Liver (tissue), 3 donors: Measurements from ENCODE around the gene GLP2R.

Experiments used
- GABPA ChIP-seq, 2 donors: IDR thresholded peaks in 1 of 2; conservative IDR thresholded peaks in 1 of 2; 2 replicates each; pipeline ENCODE4 v1.6.1; 2016; ENCODE audit warnings: antibody characterized with exemption in 2 of 2, mild to moderate bottlenecking in 1 of 2, moderate library complexity in 1 of 2
- TF ChIP-seq, protein P1 (sequence below): fragments of 150-350 bp; IDR thresholded peaks from 2 replicates; pipeline ENCODE4 v1.5.1; 2017; ENCODE audit warnings: improper control_type of control experiment, low read depth, low read length; ENCODE audit not compliant: missing input control
- TF ChIP-seq, protein P2 (sequence below): IDR thresholded peaks from 2 replicates; pipeline ENCODE4 v1.6.1; 2016; ENCODE audit warnings: antibody characterized with exemption
- TF ChIP-seq, protein P3 (sequence below): IDR thresholded peaks from 2 replicates; pipeline ENCODE4 v1.6.1; 2016; ENCODE audit warnings: antibody characterized with exemption, mild to moderate bottlenecking
- donor health status: healthy.
- donor health status: healthy.

DNA sequence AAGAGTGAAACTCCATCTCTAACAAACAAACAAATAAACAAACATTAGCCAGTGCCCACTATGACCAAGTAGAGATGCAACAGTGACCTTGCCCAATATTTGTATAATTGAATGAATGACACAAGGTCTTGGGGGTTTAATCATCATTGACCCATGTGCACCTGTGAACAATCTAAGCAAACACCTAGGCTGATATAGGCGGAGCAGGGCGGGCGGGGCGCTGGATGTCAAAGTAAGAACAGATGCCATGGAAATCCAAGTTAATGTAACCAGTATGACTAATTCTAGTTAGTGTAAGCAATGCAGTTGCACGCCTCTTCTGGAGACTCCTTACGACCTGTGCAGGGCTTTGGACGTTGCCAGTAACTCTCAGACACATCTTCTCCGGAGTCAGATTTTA, 61.8 kb downstream of the GLP2R start:
- TF ChIP-seq, protein P1, sequence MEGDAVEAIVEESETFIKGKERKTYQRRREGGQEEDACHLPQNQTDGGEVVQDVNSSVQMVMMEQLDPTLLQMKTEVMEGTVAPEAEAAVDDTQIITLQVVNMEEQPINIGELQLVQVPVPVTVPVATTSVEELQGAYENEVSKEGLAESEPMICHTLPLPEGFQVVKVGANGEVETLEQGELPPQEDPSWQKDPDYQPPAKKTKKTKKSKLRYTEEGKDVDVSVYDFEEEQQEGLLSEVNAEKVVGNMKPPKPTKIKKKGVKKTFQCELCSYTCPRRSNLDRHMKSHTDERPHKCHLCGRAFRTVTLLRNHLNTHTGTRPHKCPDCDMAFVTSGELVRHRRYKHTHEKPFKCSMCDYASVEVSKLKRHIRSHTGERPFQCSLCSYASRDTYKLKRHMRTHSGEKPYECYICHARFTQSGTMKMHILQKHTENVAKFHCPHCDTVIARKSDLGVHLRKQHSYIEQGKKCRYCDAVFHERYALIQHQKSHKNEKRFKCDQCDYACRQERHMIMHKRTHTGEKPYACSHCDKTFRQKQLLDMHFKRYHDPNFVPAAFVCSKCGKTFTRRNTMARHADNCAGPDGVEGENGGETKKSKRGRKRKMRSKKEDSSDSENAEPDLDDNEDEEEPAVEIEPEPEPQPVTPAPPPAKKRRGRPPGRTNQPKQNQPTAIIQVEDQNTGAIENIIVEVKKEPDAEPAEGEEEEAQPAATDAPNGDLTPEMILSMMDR: no peak
- TF ChIP-seq, protein P2, sequence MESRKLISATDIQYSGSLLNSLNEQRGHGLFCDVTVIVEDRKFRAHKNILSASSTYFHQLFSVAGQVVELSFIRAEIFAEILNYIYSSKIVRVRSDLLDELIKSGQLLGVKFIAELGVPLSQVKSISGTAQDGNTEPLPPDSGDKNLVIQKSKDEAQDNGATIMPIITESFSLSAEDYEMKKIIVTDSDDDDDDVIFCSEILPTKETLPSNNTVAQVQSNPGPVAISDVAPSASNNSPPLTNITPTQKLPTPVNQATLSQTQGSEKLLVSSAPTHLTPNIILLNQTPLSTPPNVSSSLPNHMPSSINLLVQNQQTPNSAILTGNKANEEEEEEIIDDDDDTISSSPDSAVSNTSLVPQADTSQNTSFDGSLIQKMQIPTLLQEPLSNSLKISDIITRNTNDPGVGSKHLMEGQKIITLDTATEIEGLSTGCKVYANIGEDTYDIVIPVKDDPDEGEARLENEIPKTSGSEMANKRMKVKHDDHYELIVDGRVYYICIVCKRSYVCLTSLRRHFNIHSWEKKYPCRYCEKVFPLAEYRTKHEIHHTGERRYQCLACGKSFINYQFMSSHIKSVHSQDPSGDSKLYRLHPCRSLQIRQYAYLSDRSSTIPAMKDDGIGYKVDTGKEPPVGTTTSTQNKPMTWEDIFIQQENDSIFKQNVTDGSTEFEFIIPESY: no peak
- TF ChIP-seq GABPA (IDR thresholded peaks at IDR 0.05 in 1 of 2, conservative IDR thresholded peaks at IDR 0.05 in 1 of 2): no peak
- TF ChIP-seq, protein P3, sequence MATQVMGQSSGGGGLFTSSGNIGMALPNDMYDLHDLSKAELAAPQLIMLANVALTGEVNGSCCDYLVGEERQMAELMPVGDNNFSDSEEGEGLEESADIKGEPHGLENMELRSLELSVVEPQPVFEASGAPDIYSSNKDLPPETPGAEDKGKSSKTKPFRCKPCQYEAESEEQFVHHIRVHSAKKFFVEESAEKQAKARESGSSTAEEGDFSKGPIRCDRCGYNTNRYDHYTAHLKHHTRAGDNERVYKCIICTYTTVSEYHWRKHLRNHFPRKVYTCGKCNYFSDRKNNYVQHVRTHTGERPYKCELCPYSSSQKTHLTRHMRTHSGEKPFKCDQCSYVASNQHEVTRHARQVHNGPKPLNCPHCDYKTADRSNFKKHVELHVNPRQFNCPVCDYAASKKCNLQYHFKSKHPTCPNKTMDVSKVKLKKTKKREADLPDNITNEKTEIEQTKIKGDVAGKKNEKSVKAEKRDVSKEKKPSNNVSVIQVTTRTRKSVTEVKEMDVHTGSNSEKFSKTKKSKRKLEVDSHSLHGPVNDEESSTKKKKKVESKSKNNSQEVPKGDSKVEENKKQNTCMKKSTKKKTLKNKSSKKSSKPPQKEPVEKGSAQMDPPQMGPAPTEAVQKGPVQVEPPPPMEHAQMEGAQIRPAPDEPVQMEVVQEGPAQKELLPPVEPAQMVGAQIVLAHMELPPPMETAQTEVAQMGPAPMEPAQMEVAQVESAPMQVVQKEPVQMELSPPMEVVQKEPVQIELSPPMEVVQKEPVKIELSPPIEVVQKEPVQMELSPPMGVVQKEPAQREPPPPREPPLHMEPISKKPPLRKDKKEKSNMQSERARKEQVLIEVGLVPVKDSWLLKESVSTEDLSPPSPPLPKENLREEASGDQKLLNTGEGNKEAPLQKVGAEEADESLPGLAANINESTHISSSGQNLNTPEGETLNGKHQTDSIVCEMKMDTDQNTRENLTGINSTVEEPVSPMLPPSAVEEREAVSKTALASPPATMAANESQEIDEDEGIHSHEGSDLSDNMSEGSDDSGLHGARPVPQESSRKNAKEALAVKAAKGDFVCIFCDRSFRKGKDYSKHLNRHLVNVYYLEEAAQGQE: no peak
